Upper lobe of right lung (tissue), 1 donor: ENCODE data around the gene TMEM42. TPM values are rescaled to one million over a fixed set of nuclear protein-coding genes. Genes with fewer than 3 reads are reported as not detected.

ENCODE experiments used
- ATAC-seq: fragments of 200-7000 bp; cut with Tn5 transposase; one replicate; pipeline ENCODE4 v1.9.1; 2020; ENCODE audit warnings: mild to moderate bottlenecking, moderate library complexity
- DNase-seq: peaks from one replicate; pipeline ENCODE4 v3.0.0-alpha.2; 2020
- H3K27ac ChIP-seq: fragments of 200-600 bp; one replicate; pipeline ENCODE4 v1.8.0; 2022
- H3K27me3 ChIP-seq: fragments of 200-600 bp; one replicate; pipeline ENCODE4 v1.8.0; 2022; ENCODE audit warnings: mild to moderate bottlenecking
- H3K36me3 ChIP-seq: fragments of 200-600 bp; one replicate; pipeline ENCODE4 v1.8.0; 2022
- H3K4me1 ChIP-seq: fragments of 200-600 bp; one replicate; pipeline ENCODE4 v1.8.0; 2022
- H3K4me3 ChIP-seq: fragments of 200-600 bp; one replicate; pipeline ENCODE4 v1.8.0; 2022; ENCODE audit warnings: mild to moderate bottlenecking
- H3K9me3 ChIP-seq: fragments of 200-600 bp; one replicate; pipeline ENCODE4 v1.8.0; 2022
- intact Hi-C: fragments of 100-400 bp; cut with DNase I; formaldehyde crosslinking; loops from one replicate; pipeline ENCODE4 v1.11.0; 2022
- total RNA-seq: library from RNA; stranded (reverse); fragmentation: NEBNext Ultra II Directional; extraction: Animal tissue kit (Norgen Biotek cat#: 25700); gene quantifications from one replicate; pipeline ENCODE4 v1.2.1, GENCODE V29; 2021
- TF ChIP-seq, protein P1 (sequence below): fragments of 200-600 bp; IDR thresholded peaks from one replicate; pipeline ENCODE4 v1.8.0; 2022; ENCODE audit warnings: antibody characterized with exemption
- donor health status: DM: no; HTN: yes; CAD: no; lungs with severe emphysema.

The TMEM42 gene
- total RNA-seq, 1 donor from 2014 or later = 14.4 TPM

DNA sequence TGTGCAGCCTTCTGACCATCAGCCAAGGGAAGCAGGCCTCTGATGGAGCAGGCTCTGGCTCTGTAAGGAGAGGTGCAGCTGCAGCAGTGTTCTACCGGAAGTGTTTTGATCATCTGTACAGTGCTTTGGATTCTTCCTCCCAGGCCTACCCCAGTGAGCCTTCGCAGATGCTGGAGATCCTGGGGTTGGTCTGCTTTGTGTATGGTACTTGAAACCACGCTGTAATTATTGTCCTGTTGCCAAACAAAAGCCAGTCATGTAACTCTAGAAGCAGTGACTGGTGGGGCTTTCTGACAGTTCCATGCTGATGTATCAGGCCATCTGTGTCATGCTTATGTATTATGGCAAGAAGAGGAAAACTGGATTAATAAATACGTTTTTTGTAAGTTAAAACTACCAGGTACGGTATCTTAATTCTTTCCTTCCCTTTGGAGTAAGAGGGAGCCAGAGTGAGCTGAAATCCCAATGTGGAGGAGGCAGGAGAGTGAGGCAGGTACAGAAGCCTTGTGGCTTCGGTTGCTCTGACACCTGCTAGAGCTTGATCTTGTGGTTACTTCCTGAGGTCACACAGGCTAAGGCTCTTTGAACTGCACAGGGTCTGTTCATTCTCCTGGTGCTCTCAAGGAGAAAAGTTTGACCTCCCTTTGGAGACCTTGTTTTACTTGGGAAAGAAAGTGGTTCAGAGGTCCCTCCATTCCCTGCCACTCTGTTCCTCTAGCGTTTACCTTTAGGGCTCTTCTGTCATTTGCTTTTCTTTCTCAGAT is 3.7 kb downstream of the TMEM42 start:
- Histone ChIP-seq H3K27ac (no peak overlapping the region), H3K4me3 (no peak overlapping the region), H3K9me3 (no peaks in the 10 kb centered on the region), H3K4me1 (peaks cover 6% of the 10 kb centered on the region), H3K27me3 (no peaks in the 10 kb centered on the region), H3K36me3 (no peaks in the 10 kb centered on the region)
- no peak for ATAC-seq
- TF ChIP-seq, protein P1, sequence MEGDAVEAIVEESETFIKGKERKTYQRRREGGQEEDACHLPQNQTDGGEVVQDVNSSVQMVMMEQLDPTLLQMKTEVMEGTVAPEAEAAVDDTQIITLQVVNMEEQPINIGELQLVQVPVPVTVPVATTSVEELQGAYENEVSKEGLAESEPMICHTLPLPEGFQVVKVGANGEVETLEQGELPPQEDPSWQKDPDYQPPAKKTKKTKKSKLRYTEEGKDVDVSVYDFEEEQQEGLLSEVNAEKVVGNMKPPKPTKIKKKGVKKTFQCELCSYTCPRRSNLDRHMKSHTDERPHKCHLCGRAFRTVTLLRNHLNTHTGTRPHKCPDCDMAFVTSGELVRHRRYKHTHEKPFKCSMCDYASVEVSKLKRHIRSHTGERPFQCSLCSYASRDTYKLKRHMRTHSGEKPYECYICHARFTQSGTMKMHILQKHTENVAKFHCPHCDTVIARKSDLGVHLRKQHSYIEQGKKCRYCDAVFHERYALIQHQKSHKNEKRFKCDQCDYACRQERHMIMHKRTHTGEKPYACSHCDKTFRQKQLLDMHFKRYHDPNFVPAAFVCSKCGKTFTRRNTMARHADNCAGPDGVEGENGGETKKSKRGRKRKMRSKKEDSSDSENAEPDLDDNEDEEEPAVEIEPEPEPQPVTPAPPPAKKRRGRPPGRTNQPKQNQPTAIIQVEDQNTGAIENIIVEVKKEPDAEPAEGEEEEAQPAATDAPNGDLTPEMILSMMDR = no peak
- no peak for DNase-seq
- intact Hi-C loops = no loop called here

DNA sequence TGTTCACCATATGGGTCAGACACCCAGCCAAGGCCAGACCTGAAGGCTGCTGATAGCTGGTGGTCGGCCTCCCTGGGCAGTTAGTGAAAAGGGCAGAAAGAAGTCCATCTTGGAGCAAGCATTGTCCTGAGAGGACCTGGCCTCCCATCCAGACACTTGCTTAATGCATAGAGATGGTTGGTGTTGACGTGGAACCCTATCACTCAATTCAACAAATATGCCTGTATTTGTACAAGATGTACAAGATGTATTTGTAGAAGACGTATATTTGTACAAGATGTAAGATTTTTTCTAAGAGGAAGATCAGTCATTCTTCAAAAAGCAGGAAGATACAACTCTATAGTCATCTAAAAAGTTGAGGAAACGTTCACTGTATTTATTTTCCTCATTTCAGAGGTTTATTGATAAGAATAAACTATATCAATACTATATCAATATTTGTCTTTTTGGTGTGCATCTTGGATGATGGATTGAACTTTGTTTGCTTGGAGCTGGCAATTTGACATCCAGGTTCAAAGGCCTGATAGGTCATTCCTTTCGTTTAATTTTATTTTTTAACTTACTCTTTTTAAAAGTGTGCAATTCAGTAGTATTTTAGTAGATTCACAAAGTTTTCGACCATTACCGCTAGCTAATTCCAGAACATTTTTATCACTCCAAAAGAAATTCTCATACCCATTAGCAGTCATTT is 5.9 kb downstream of the TMEM42 start:
- Histone ChIP-seq H3K36me3 (no peaks in the 10 kb centered on the region), H3K27ac (no peak overlapping the region), H3K9me3 (no peaks in the 10 kb centered on the region), H3K27me3 (no peaks in the 10 kb centered on the region), H3K4me1 (peaks cover 4% of the 10 kb centered on the region), H3K4me3 (no peak overlapping the region)
- ATAC-seq (no peak), DNase-seq (no peak)
- intact Hi-C loops = no loop called here
- TF ChIP-seq, protein P1 = no peak

DNA sequence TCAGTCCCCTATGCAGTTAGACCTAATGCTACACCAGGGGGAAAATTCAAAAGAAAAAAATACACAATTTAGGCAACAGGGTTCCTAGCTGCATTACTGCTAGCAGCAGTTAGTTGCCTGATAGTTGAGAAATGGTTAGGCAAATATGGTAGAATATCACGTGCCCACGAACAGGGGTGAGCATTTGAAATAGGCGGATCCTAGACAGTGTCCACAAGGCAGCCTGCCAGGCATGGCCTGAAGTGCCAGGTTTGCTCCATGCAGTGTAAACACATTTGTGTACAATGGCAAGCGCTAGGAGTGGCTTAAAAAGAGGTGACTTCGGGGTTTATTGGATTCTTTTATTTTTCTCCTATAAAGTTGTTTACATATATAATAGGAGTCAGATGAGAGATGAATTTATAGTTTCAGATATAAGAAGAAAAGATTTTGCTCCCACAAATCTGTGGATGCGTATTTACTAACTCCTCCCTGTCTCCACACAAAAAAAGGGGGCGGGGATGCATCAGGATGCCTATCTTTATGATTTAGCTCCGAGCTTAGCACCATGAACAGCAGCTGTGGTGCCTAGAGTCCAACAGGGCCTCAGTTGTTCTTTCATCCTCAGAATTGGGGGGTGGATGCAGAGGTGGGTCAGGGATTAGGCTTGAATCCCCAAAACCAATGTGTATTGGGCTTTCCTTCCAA is 8.8 kb downstream of the TMEM42 start:
- intact Hi-C loops = no loop called here
- DNase-seq = peak; percentile 85

DNA sequence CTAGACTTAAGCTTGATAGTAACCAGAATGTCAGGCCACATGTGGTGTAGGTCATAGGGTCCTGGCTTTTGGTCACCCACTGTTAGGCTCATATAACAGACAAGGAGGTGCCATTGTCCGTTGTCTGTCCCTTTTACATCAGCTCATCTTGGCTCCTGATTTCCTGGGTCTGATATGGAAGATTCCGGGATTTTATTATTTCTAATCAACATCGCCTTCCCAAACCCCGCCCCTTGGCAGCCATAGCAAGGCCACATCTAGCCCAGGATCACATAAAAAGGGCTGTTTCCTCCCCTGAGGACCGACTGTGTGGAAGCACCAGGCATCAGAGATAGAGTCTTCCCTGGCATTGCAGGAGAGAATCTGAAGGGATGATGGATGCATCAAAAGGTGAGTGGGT is 12.6 kb downstream of the TMEM42 start, which contains the start of gene TGM4:
TGM4 (plus strand) TSS at position 301 of the 400 bp plus-strand sequence; CDS start at position 372, 71 bp downstream.
- Histone ChIP-seq H3K4me3 (no peak within 1 kb of the TSS), H3K9me3 (no peaks in the 10 kb centered on the region), H3K27me3 (no peaks in the 10 kb centered on the region), H3K36me3 (no peaks in the 10 kb centered on the region), H3K27ac (no peak within 1 kb of the TSS), H3K4me1 (no peaks in the 10 kb centered on the region)
- TF ChIP-seq, protein P1 = no peak
- intact Hi-C loops = no loop called here
- ATAC-seq = no peak
- no peak for DNase-seq

More for the DNA sequence above, 8.8 kb downstream of the TMEM42 start:
- no peaks in the 10 kb centered on the region for H3K4me1 ChIP-seq
- H3K36me3 ChIP-seq = no peaks in the 10 kb centered on the region
- ATAC-seq = peak; percentile 87
- TF ChIP-seq, protein P1 = no peak
- H3K4me3 ChIP-seq = no peak overlapping the region
- H3K27ac ChIP-seq = no peak overlapping the region
- H3K27me3 ChIP-seq = no peaks in the 10 kb centered on the region
- no peaks in the 10 kb centered on the region for H3K9me3 ChIP-seq

DNA sequence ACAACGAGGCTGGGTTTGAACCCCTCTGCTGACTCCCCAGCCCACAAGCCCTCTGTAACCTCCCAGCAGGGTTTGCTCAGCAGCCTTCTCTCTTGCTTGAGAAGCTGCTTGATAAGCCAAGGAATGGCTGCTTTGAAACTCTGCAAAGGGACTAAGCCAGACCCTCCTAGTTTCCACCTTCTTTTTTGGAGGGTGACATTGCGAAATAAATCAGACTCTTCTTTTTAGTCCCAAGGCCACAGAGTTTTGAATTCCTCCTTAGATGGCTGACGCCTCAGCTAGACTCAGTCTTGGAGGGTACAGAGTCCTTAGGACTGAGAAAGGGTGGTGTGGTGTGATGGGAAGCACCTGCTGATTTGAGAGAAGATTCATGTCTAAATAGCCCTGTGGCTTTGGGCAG is 13.9 kb downstream of the TMEM42 start:
- H3K9me3 ChIP-seq = no peaks in the 10 kb centered on the region
- no peak overlapping the region for H3K27ac ChIP-seq
- H3K4me3 ChIP-seq = no peak overlapping the region
- DNase-seq = no peak
- H3K36me3 ChIP-seq = no peaks in the 10 kb centered on the region
- intact Hi-C loops = no loop called here
- no peak for ATAC-seq
- TF ChIP-seq, protein P1 = no peak
- no peaks in the 10 kb centered on the region for H3K27me3 ChIP-seq
- H3K4me1 ChIP-seq = no peaks in the 10 kb centered on the region
